GM19452 (cell line): Measurements from ENCODE around the gene MRGPRG.
"Not testable (repeated sequence)": the region's sequence is repeated elsewhere in the genome, so short reads cannot be mapped to it uniquely, and the experiment has no call there.

ENCODE experiments used
- ATAC-seq: cut with Tn5 transposase; IDR thresholded peaks from one replicate; pipeline ENCODE4 v1.9.1; 2021; ENCODE audit not compliant: unreplicated experiment

MRGPRG gene

DNA sequence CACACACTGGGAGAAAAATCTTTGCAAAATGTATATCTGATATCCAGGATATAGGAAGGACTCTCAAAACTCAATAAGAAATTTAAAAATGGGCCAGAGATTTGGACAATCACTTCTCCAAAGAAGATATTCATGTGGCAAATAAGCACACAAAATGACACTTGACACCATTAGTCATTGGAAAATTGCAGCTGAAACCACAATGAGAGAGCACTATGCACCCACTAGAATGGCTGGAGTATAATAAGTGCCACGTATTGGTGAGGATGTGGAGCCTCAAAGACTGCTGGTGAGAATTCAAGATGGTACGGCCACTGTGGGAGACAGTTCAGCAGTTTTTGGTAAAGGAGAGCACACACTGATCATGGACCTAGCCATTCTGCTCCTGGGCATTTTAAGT is 40.7 kb downstream of the MRGPRG start:
- ATAC-seq = no peak

DNA sequence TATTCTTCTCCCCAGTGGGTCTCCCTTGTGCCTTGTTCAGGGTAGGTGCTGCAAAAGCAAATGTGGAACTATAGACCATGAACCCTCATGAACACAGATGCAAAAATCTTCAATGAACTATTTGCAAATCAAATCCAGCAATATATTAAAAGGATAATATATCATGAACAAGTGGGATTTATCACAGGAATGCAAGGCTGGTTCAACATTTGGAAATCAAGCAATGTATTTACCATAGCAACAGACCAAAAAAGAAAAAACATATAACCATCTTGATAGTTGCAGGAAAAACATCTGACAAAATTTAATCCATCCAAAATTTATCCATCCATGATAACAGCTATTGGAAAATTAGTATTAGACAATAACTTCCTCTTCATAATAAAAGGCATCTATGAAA is 42.1 kb downstream of the MRGPRG start:
- no peak for ATAC-seq

DNA sequence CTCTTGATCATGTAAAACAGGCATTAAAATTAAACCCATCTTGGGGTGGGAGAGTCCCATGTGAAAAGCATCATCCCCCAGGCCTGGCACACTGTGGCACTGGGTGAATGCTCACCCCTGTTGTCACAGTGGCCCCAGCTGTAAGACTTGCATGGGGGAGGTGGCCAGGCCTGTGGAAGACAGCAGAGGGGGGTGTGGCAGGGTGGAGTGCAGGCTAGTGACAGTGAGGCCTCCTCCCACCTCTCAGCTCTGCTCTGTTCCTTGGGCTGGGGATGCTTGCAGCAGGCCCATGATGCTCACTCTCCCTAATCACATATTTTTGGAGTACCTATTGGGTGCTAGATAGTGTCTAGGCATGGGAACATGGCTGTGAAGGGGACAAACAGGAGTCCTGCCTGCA is 43.4 kb downstream of the MRGPRG start:
- no peak for ATAC-seq

DNA sequence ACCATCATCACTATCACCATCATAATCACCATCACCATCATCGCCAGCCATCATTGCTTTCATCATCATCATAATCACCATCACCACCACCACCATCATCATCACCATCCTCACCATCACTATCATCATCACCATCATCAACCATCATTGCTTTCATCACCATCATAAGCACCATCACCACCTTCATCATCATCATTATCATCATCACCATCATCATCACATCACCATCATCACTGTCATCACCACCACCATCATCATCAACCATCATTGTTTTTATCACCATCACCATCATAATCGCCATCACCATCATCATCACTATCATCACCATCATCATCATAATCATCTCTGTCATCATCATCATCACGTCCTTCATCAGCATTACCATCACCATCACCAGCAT is 44.2 kb downstream of the MRGPRG start:
- no peak for ATAC-seq

DNA sequence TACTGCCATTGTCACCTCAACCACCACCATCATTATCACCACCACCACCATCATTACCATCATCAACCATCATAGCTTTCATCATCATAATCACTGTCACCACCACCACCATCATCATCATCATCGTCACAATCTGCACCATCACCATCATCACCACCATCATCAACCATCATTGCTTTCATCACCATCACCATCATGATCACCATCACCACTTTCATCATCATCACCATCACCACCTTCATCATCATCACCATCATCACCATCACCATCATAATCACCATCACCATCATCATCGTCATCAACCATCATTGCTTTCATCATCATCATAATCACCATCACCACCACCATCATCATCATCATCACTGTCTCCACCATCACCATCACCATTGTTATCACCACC is 44.8 kb downstream of the MRGPRG start:
- no peak for ATAC-seq

DNA sequence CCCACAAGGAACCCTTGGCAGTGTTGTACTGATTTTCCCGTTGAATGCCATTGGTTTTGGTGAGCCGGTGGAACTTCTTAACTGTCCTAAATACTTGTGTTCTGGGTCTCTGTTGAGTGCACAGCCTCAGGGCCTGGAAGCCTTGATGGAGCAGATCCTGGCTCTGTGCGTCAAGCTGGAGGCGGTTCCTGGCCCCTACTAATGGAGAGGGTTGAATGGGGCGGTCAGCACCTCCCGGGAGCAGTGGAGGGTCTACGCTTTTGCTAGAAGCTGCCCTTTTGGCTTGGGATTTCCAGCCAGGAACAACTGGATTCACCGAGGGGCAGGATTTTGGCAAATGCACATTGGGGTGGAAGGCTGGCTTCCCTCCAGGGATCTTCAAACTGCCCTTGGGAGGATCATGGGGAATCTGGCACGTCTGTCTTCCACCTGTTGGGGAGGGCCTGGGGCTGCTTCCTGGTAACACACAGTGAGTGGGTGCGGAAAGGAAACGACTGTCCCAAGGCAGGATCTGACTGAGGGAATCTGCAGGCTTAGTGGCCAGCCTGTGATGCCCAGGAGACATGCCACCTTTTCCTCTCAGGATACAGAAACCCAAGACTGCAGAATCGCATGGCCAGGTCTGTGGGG is 46.6 kb downstream of the MRGPRG start:
- no peak for ATAC-seq

DNA sequence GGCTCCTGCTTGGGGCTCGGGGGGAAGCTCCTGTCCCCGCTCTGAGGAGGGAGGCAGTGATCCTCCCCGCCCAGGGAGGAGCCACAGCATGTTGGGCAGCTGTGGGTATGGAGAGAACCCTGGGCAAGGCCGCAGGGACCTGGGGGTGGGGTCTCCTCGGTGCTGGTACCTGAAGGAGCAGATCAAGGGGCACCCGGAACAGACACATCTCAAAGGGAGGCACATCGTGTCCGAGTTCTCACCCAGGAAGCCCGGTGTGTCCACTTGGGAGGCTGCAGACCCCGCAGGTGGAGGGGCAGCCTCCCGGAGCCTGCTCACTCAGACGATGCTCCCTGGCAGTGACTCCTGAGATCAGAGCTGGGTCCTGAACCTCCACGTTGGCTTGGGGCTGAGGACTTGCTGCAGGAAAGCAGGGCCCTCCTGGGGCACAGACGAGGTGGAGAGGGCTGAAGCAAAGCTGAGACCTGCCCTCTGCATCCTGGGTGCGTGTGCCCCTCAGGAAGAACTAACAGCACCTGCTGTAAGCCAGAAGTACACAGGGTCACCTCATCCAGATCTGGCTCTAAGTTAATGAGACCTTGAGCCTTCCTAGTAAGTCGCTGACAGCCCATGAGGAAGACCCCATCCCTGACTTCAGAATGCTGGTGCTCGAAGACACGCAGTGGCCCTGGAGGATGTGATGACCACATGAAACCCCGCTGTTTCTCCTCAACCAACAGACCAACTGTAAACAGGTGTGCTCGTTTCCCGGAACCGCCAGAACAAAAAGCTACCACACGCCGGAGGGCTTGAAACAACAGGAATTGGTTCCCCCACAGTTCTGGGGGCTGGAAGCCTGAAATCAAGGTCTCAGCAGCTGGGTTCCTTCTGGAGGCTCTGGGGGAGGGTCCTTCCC is 47.6 kb downstream of the MRGPRG start:
- no peak for ATAC-seq

DNA sequence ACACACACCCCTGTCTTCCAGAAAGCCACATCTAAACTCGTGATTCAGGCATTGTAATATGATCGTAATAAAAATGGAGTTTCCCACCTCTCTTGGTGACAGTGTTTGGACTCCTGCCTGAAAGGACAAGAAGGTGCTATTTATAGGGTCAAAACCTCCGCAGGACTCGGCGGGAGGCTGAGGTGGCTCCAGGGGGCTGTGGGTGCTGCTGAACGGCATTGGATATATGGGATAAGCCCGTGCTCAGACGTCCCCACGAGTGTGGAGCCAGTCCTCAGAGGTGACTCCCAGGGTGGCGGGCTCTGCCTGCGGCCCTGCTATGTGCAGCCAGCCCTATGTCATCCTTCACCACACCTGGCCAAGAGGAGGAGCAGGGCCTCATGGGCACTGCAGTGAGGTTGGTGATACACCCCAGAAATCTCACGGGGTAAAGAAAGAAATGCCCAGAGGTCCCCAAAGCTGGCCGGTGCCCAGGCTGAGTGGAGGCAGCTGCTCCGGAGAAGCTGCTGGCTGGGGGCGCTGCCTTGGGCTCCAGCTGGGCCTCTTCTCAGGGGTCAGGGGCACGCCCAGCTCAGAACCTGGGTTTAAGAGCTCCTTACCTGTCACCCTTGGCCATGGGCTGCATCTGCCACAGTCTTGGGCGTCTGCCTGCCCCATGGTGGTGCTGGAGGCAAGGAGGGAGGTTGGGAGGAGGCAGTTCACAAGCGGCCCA is 48.4 kb downstream of the MRGPRG start:
- ATAC-seq = no peak

DNA sequence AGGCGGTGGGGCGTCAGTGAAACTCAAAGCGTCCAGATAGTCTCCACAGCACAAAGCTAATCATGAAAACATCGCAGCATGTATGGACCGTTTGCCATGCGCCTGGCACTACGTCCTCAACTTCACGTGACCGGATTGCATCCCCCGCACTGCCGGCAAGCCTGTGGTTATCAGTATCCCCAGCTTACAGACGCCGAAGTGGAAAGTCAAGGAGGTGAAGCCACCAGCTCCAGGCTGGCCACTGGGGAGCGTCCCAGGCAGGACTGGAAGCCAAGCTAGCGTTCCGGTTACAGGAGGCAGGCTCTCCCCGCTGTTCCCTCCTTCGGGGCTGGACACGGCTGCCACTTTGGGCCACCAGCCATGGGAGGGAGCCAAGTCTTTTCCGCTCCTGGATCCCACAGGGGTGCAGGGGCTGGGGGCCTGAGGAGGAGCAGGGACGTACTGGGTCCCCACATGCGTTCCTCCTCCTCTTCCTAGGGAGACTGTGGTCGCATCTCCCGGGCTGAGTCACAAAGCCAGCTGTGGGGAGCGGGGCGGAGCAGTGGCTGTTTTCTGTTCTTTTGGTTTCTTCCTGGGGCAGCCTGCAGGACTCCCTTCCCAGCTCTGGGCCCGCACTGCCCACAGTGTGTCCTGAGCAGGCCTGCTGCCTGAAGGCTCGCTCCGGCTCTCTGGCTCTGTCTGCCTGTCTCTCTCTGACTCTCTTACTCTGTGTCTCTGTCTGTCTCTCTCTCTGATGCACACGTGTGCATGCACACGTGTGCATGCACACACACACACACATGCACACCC is 49.2 kb downstream of the MRGPRG start:
- ATAC-seq = no peak

DNA sequence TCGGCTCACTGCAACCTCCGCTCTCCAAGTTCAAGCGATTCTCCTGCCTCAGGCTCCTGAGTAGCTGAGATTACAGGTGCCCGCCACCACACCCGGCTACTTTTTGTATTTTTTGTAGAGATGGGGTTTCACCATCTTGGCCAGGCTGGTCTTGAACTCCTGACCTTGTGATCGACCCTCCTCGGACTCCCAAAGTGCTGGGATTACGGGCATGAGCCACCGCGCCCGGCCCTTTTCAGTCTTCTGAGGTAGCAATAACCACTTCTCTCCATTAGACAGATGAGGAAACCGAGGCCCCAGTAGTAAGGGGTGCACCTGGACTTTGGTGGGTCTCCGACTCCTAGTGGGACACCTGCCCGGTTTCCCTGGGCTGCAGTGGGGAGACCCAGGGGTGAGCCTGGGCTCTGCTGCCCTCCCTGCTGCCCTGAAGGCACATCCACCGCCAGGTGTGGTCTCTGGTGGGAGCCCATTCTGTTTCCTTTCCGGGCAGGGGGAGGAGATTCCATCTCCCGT is 49.8 kb downstream of the MRGPRG start:
- ATAC-seq = not testable (repeated sequence)
